Activated CD8-positive, alpha-beta memory T cell treated with anti-CD3 and anti-CD28 coated beads, Interleukin-2, amount 50 U/mL, for 4 hours (primary cell): ENCODE data around the gene TRIM29.
"Not testable (repeated sequence)": the region's sequence is repeated elsewhere in the genome, so short reads cannot be mapped to it uniquely, and the experiment has no call there.

Source experiments
- DNase-seq: peaks from one replicate; pipeline ENCODE4 v3.0.0-alpha.2; 2020

The TRIM29 gene, protein sequence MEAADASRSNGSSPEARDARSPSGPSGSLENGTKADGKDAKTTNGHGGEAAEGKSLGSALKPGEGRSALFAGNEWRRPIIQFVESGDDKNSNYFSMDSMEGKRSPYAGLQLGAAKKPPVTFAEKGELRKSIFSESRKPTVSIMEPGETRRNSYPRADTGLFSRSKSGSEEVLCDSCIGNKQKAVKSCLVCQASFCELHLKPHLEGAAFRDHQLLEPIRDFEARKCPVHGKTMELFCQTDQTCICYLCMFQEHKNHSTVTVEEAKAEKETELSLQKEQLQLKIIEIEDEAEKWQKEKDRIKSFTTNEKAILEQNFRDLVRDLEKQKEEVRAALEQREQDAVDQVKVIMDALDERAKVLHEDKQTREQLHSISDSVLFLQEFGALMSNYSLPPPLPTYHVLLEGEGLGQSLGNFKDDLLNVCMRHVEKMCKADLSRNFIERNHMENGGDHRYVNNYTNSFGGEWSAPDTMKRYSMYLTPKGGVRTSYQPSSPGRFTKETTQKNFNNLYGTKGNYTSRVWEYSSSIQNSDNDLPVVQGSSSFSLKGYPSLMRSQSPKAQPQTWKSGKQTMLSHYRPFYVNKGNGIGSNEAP

DNA sequence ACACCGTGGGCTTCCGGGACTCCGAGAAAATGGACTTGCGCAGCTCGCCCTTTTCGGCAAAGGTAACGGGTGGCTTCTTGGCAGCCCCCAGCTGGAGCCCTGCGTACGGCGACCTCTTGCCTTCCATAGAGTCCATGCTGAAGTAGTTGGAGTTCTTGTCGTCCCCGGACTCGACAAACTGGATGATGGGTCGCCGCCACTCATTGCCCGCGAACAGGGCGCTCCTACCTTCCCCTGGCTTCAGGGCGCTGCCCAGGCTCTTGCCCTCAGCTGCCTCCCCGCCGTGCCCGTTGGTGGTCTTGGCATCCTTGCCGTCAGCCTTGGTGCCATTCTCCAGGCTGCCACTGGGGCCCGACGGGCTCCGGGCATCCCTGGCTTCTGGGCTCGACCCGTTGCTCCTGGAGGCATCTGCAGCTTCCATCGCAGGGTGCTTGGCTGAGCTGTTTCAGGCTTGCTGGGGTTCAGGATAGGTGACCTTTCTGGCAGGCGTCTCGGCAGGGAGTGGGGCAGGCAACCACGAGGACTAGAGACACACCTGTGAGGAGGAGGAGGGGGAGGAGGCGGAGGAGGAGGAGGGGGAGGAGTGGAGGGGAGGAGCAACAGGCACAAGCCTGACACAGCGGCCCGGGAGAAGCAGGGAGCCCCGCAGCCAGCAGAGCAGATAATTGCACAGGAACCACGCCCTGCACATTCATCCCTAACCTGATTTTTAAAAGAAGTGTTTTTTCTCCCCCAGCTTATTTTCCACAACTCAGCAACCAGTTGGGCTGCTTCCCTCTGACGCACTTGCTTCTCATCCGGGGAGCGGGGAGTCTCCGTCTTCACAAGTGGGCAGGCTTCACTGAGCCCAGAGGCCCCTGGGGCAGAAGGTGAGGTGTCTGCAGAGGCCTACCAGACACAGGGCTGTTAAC lies at the start of gene TRIM29:
TRIM29 (minus strand) TSS at position 503 of the 911 bp plus-strand sequence; CDS start at position 421, 82 bp downstream.
- no peak for DNase-seq

- DNase-seq, result no peak
Observed at GRCh38 chr11:120186774-120187591, 49.1 kb upstream of the TRIM29 start.

DNA sequence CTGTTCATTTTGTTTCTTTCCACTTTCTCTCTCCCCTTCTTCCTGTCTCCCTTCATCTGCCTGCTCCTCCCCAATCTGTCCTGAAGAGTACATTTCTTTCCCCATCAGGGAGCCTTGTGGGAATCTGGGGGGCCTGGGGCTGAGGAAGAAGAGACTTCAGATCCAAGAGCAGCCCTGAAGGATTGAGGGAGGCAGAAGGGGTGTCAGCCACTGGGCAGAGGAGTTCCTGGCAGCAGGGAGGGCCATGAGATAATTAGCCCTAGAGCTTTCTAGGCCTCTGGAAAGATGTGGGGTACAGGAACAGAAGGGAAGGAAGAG lies 48.5 kb upstream of the TRIM29 start:
- no peak for DNase-seq

GRCh38 chr11:120185706-120186455 lies 48.0 kb upstream of the TRIM29 start:
- no peak for DNase-seq

DNA sequence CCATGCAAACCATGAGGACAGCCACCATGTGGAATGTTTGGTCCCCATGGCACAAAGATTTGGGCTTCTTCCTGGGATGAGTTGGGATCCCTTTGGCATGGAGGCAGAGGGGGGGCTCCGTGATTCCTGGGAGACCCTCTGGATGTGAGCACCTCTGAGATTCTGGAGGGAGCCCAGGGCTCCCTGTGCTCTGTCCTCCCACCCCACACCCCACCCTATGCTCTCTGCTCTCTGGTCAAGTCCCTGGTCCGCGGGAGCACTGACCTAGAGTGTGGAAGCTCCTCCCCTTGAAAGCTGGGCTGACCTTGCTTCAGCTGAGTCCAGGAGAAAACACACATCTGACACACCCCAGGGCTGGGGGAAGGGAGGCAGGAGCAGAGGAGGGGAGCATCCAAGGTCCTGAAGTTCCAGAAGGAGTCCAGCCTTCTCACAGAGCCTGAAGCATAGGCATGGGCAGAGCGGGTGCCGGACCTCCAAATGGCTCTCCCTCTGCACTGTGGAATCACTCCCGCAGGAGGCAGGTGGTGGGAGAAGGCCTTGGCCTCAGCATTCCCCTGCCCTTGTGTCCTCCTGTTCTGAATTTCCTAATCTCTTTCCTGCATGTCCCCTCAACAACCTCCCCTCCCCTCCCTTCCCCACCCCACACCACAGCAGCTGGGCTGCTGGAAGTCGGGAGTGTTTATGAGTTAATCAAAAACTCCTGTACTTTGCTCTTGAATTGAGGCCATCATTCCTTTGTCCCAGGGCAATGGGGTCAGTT lies 47.2 kb upstream of the TRIM29 start:
- no peak for DNase-seq

DNA sequence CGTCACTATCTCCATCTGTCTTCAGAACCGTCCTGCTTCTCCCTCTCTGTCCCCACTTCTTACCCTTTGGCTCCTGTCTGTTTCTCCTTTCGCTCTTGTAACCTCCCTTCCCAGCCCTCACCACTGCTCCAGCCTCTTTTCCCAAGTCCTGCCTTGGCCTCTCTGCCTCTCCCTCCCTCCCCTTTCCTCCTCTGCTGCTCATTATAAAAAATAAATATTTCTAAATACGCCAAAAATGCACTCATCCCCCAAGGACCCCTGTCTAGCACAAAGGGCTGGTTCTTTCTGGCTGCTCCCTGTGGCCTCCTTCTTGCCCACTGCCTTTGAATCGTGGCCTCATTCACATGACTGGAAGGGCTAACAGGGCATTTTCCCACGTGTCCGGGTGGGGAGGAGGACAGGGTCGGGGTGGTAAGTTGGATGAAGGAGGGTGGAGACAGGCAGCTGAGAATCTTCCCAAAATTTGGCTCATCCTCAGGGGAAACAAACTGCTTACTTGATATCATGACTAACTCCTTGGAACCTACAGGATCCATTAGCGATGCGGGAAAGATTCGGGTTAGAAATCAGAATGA lies 46.5 kb upstream of the TRIM29 start:
- no peak for DNase-seq

- no peak for DNase-seq
Observed at GRCh38 chr11:120183701-120184141, 45.8 kb upstream of the TRIM29 start.

GRCh38 chr11:120182790-120183491 lies 45.0 kb upstream of the TRIM29 start:
- no peak for DNase-seq

GRCh38 chr11:120182372-120182771 lies 44.5 kb upstream of the TRIM29 start:
- DNase-seq, result no peak

GRCh38 chr11:120181376-120181975 lies 43.6 kb upstream of the TRIM29 start:
- DNase-seq, result no peak

- DNase-seq, result no peak
Observed at GRCh38 chr11:120180551-120181232, 42.8 kb upstream of the TRIM29 start.

- DNase-seq, result not testable (repeated sequence)
Observed at GRCh38 chr11:120180063-120180462, 42.1 kb upstream of the TRIM29 start.

DNA sequence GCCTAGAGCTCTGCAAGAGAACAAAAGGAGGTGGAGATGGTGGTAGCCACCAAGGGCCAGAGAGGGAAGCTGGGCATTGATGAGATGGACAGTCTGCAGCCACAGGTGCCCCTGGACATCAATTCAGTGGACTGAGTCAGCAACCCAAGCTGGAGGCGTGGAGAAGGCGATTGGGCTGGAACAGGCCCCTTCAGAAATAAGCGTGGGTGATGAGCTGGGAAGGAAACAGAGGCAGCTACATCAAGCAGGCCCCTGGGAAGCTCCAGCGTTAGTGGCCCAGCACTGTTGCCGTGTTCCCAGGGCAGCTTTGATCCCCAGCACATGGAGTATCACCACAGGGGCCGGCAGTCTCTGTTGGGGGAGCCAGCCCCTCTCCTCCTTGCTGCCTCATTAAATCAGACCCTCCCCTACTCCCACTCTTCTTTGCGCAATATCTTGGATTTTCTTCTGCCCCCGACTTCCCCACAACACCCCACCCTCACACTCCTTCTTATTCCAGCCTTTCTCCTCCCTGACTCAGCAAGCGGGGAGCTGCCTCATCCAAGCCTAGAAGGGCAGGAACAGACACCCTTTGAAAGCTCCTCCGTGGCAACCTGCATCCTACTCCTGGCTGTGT lies 41.3 kb upstream of the TRIM29 start:
- DNase-seq, result no peak

DNA sequence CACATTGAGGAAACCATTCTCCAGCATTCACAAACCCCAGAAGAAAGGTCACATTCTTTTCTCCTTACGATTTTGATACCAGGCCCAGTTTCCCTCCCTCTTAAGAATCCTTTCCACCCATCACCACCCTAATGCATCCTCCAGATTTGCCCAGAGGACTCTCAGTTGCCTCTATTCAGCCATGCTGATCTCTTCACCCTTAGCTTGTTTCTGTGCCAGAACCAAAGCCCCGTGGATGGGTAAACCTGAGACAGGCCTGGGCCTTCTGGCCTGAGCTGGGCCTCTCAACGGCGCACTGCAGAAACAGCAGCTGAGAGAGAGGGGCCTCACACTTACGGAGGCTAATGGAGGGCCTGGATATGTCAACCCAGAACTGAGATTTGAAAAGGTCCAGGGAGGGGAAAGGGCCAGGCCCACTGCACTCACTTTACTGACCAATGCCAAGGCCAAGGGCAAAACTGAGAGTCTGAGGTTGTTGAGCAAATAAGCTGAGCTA lies 40.7 kb upstream of the TRIM29 start:
- DNase-seq, result no peak

DNA sequence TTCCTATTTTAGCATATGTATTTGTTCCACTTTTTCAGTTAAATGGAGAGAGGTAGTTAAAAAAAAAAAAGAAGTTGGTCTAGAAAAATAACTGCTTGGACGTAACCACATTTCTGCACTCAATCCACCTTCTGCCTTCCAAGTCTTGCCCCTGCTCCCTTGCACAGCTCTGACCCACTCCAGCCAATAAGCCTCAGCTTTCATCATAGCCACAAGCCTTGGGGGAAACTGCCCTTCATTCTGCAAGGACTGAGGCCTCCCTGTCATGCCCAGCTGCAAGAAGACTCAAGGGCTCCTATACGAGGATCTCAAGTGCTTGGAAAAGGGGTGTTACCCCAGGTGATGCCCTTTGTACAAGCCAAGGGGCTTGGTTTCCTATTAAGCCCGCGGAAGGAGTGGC lies 37.0 kb upstream of the TRIM29 start:
- DNase-seq, result no peak

- DNase-seq, result no peak
Observed at GRCh38 chr11:120173807-120174206, 35.9 kb upstream of the TRIM29 start.

GRCh38 chr11:120173019-120173705 lies 35.2 kb upstream of the TRIM29 start:
- no peak for DNase-seq
